ENCODE data around the gene ENGASE.

The ENGASE gene

DNA sequence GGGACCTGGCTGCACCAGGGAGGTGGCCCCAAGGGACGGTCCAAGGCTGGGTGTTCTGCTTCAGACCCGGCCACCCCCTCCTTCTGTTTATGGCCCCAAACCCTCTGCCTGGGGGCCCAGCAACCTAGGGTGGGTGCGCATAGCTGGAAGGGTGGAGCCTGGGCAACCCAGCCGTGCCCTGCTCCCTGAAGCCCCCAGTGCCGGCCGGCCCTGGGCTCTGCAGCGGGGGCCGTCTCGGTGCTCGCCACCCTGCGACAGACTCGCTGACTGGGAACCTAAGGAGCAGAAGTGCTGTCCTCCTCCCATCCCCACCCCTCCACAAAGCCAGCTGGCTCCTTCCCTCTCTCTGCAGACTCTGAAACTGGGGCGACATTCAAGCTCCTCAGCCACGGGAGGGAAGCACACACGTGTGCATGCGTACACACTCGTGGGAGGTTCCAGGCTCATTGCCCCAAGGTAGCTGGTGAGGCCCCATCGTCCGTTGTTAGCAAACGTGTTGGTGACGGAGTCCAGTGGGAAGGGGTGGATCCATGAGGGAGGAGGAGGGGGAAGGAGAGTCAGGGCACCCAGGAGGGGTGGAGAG is 43.4 kb downstream of the ENGASE start:
- DNase-seq = no peak

- no peak for DNase-seq
These were observed 44.3 kb downstream of the ENGASE start for GRCh38 chr17:79118924-79119323.

DNA sequence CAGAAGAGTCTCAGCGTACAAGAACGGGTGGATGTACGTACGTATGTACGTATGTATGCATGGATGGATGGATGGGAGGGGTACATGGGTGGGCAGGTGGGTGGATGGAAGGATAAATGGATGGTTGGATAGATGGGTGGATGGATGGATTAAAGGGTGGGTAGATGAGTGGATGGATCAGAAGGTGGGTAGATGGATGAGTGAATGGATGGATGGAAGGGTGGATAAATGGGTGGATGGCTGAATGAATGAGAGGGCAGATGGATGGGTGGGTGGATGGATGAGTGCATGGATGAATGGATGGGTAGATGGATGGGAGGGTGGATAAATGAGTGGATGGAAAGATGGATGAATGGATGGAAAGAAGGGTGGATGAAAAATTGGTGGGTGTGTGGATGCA is 45.6 kb downstream of the ENGASE start:
- no peak for DNase-seq

DNA sequence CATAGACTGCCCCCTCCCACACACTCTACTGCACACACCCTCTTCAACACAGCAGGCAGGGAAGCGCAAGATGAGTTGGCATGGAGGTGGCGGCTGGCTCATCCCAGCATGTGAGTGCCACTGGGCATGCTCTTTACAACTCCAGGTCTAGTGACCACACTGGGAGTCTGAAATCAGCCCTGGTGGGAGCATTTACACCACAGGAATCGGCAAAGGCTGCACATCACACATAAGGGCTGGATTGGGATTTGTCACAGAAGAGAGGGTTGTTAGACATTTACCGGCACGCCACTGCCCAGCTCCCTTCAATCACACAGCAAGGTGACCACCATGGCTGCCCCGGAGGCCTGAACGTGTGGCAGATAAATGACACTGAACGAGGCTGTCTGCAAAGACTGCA is 49.4 kb downstream of the ENGASE start:
- no peak for DNase-seq

GRCh38 chr17:79124513-79125209 is 50.0 kb downstream of the ENGASE start:
- DNase-seq = no peak

GRCh38 chr17:79125503-79125902 is 50.9 kb downstream of the ENGASE start:
- DNase-seq = no peak

DNA sequence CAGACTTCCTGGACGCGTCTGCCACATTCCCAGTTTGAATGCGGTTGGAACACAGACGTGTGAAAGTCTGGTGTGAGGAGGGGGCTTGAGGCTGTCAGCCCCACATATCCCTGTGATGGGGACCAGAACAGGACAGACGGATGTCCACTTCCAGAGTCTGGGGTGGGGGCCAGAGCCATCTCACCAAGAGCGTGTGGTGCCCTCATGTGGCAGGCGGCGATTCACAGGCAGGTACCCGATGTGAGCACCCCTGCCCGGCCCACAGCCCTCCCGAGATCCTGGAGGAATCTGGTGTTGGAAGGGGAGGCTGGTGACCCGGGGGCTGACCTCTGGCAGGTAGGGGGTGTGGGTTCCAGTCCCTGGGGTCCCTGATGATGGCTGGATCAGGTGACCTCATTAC is 51.5 kb downstream of the ENGASE start:
- no peak for DNase-seq

GRCh38 chr17:79127534-79128135 is 53.0 kb downstream of the ENGASE start:
- no peak for DNase-seq

GRCh38 chr17:79129523-79129922 is 54.9 kb downstream of the ENGASE start:
- DNase-seq = no peak

GRCh38 chr17:79130536-79131273 is 56.1 kb downstream of the ENGASE start:
- DNase-seq = no peak

GRCh38 chr17:79131274-79131635 is 56.6 kb downstream of the ENGASE start:
- DNase-seq = no peak

GRCh38 chr17:79131701-79132100 is 57.1 kb downstream of the ENGASE start:
- DNase-seq = no peak

DNA sequence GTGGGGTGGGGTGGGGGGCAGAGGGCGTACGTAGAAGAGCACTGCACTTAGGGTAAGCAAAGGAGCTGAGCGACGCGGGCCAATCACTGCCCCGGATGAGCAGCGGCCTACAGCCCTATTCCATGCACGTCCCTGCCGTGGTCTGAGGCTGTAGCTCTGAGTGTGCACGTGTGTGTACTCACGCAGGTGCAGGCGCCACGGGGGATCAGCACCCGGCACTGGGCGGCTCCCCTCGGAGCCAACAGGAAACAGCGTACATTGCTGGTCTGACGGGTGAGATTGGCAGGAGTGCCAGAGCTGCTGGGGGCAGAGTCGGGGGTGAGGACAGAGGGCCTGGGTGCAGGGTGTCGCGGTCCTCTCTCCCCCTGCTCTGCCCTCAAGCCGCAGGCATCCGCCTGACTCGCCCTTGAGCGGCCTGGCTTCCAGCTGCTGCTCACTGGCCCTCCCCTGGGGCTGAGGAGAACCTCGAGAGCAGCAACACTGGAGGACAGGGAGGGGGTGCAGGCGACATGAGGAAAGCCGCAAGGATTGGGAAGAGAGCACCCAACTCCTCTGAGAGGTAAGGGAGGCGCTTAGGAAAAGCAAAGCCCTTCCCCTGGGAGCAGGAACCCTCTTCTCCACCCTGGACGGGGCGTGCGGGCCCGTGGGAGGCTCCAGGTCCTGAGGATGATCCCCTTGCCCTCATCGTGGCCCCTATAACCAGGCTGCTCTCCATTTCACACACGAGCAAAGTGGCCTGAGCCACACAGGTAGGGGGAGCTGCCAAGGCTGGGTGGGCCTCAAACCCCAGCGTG is 57.8 kb downstream of the ENGASE start:
- no peak for DNase-seq

GRCh38 chr17:79133214-79133613 is 58.6 kb downstream of the ENGASE start:
- DNase-seq = no peak

GRCh38 chr17:79133985-79134384 is 59.4 kb downstream of the ENGASE start:
- no peak for DNase-seq

DNA sequence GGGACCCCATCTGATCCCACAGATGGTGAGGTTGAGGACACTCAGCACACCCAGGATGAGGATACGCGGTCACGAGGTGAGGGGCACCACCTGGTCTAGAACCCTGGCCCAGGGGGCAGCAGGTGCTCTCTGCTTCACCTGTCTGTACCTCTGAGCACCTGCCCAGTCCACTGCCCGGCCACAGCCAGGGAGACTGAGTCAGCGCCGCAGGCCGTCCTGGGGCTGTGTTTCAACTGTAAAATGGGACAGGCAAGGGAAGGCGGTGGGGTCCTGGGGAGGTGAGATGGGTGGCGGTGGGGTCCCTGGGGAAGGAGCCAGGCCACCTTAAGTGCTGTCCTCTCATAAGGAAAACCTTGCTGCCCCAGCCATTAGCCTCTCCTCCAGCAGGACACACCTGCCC is 60.4 kb downstream of the ENGASE start:
- no peak for DNase-seq

DNA sequence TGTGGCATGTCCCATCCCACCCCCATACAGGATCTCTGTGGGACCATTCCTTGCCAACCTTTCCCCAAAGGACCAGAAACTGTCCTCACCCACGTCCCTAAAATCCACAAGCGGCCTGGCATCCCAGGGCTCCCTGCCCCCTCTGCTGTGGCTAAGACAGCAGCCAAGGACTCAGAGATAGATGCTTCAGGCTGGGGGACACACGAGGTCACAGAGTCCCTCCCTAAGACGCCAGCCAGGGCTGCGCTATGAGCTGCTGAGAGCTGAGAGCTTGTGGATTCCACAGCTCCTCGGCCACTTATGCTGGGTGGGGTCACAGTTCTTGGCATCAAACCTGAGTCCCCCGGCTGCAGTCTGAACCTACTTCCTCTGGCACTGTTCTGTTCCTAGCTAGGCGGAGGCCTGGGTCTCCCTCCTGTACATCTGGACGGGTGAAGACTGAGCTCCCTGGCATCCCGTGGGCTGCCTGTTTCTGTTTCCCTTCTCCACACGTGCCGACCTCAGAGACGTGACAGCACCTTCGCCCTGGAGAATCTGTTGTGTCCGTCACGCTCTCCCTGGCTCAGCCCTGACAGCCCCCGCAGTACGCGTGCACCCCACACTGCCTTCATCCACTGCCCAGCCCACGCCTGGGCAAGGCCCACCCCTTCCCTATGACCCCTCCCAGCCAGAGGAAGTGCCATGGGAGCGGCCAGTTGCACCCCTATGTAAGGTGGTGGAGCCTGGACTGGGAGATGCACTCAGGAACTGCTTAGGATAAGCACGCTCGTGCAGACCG is 61.2 kb downstream of the ENGASE start:
- DNase-seq = no peak
